CD4-positive, CD25-positive, alpha-beta regulatory T cell (primary cell): Measurements from ENCODE around the gene FAM234B. TPM values are rescaled to one million over a fixed set of nuclear protein-coding genes. Genes with fewer than 3 reads are reported as not detected.
"Not testable (repeated sequence)": the region's sequence is repeated elsewhere in the genome, so short reads cannot be mapped to it uniquely, and the experiment has no call there.

ENCODE experiments used
- ATAC-seq, 2 donors: fragments of 150-1000 bp; cut with Tn5 transposase; one replicate each; pipeline ENCODE4 v1.10.0; 2021; ENCODE audit warnings: low read depth in 2 of 2, moderate number of reproducible peaks in 2 of 2, moderate library complexity in 1 of 2
- DNase-seq, 3 donors: peaks; one replicate each; pipeline versions ENCODE4 v3.0.0 to v3.0.0-alpha.2; 2012 to 2022; ENCODE audit warnings: mixed read lengths in 1 of 3
- H3K27ac ChIP-seq: one replicate; pipeline ENCODE4 v1.7.0; 2013; ENCODE audit warnings: mild to moderate bottlenecking, low read length; ENCODE audit not compliant: insufficient read depth, poor library complexity, severe bottlenecking
- H3K27me3 ChIP-seq: one replicate; pipeline ENCODE4 v1.7.0; 2013; ENCODE audit warnings: low read length; ENCODE audit not compliant: control insufficient read depth, insufficient read depth
- H3K36me3 ChIP-seq: one replicate; pipeline ENCODE4 v1.7.0; 2013; ENCODE audit warnings: mild to moderate bottlenecking, low read length, moderate library complexity; ENCODE audit not compliant: control insufficient read depth, insufficient read depth
- H3K4me1 ChIP-seq: 2 replicates; pipeline ENCODE4 v1.7.0; 2013; ENCODE audit warnings: mild to moderate bottlenecking, low read length; ENCODE audit not compliant: insufficient read depth, control insufficient read depth, poor library complexity, severe bottlenecking
- H3K4me3 ChIP-seq: one replicate; pipeline ENCODE4 v1.7.0; 2013; ENCODE audit warnings: low read depth, mild to moderate bottlenecking, low read length, moderate library complexity
- H3K9me3 ChIP-seq, 2 experiments: 1 replicate in 1 of 2; 2 replicates in 1 of 2; pipeline ENCODE4 v1.7.0; 2013; ENCODE audit warnings: low read length in 2 of 2, mild to moderate bottlenecking in 1 of 2, moderate library complexity in 1 of 2; ENCODE audit not compliant: control insufficient read depth in 2 of 2
- H3K27ac Mint-ChIP-seq, 3 donors: one replicate each; pipeline ENCODE4 v1.8.0; 2020 to 2022; ENCODE audit warnings: mild to moderate bottlenecking in 3 of 3, mixed read lengths in 3 of 3, moderate library complexity in 2 of 3
- H3K27me3 Mint-ChIP-seq: one replicate; pipeline ENCODE4 v1.8.0; 2022; ENCODE audit warnings: mild to moderate bottlenecking, mixed read lengths
- H3K36me3 Mint-ChIP-seq: one replicate; pipeline ENCODE4 v1.8.0; 2020; ENCODE audit warnings: mixed read lengths
- H3K4me1 Mint-ChIP-seq, 4 donors: one replicate each; pipeline ENCODE4 v1.8.0; 2020 to 2022; ENCODE audit warnings: mixed read lengths in 4 of 4, mild to moderate bottlenecking in 1 of 4
- H3K4me3 Mint-ChIP-seq, 4 donors: one replicate each; pipeline ENCODE4 v1.8.0; 2020 to 2022; ENCODE audit warnings: mild to moderate bottlenecking in 4 of 4, mixed read lengths in 4 of 4, moderate library complexity in 3 of 4
- H3K9me3 Mint-ChIP-seq, 7 donors: one replicate each; pipeline ENCODE4 v1.8.0; 2020 to 2022; ENCODE audit warnings: mixed read lengths in 7 of 7, mild to moderate bottlenecking in 3 of 7, moderate library complexity in 2 of 7
- polyA plus RNA-seq, 4 donors: library from polyadenylated mRNA; unstranded; fragments of 300-500 nt; fragmentation: Illumina TruSeq; gene quantifications; one replicate each; pipeline ENCODE4 v1.2.3, GENCODE V29; 2021
- total RNA-seq: library from RNA; stranded (reverse); gene quantifications from one replicate; pipeline ENCODE4 v1.2.3, GENCODE V29; 2022

The FAM234B gene
- total and polyA plus RNA-seq, 5 donors from 2014 or later = 1.3 to 4.5 (median 2.4) TPM

GRCh38 chr12:13046964-13047363, 2.8 kb downstream of the FAM234B start:
- Mint-ChIP-seq H3K9me3 (no peaks in the 10 kb centered on the region), H3K4me3 (peak overlapping the region in 2 of 4 donors; percentile 4 to 89), H3K27me3 (peaks cover 20% of the 10 kb centered on the region), H3K4me1 (peaks cover 6 to 24% (median 15%) of the 10 kb centered on the region in 4 donors), H3K27ac (no peak overlapping the region), H3K36me3 (no peaks in the 10 kb centered on the region)
- Histone ChIP-seq H3K27ac (no peak overlapping the region), H3K36me3 (no peaks in the 10 kb centered on the region), H3K9me3 (no peaks in the 10 kb centered on the region), H3K27me3 (no peaks in the 10 kb centered on the region), H3K4me3 (no peak overlapping the region), H3K4me1 (peaks cover 8% of the 10 kb centered on the region)
- no peak for ATAC-seq
- DNase-seq = peak in 1 of 3 donors; percentile 20

- no peak overlapping the region for H3K27ac Mint-ChIP-seq
- H3K36me3 ChIP-seq = no peaks in the 10 kb centered on the region
- peaks cover 0 to 4% of the 10 kb centered on the region in 2 experiments for H3K9me3 ChIP-seq
- peaks cover 5% of the 10 kb centered on the region for H3K4me1 ChIP-seq
- peaks cover 9% of the 10 kb centered on the region for H3K27me3 Mint-ChIP-seq
- no peaks in the 10 kb centered on the region for H3K27me3 ChIP-seq
- peaks cover 1 to 20% (median 13%) of the 10 kb centered on the region in 4 donors for H3K4me1 Mint-ChIP-seq
- DNase-seq (no peak), ATAC-seq (no peak)
- H3K9me3 Mint-ChIP-seq = peaks cover 0 to 11% (median 2%) of the 10 kb centered on the region in 7 donors
- peak overlapping the region in 2 of 4 donors; percentile 10 to 49 for H3K4me3 Mint-ChIP-seq
- no peak overlapping the region for H3K27ac ChIP-seq
- no peak overlapping the region for H3K4me3 ChIP-seq
- H3K36me3 Mint-ChIP-seq = peaks cover 4% of the 10 kb centered on the region
Observed at GRCh38 chr12:13049816-13050215, 5.6 kb downstream of the FAM234B start.

GRCh38 chr12:13052421-13052820, 8.2 kb downstream of the FAM234B start:
- H3K36me3 ChIP-seq = no peaks in the 10 kb centered on the region
- DNase-seq (peak in 1 of 3 donors; percentile 19), ATAC-seq (no peak)
- peaks cover 4% of the 10 kb centered on the region for H3K27me3 Mint-ChIP-seq
- H3K4me3 Mint-ChIP-seq = no peak overlapping the region
- H3K27me3 ChIP-seq = no peaks in the 10 kb centered on the region
- peaks cover 0 to 7% (median 2%) of the 10 kb centered on the region in 4 donors for H3K4me1 Mint-ChIP-seq
- peaks cover 18% of the 10 kb centered on the region for H3K36me3 Mint-ChIP-seq
- peaks cover 0 to 4% of the 10 kb centered on the region in 2 experiments for H3K9me3 ChIP-seq
- H3K27ac Mint-ChIP-seq = no peak overlapping the region
- H3K4me1 ChIP-seq = no peaks in the 10 kb centered on the region
- H3K4me3 ChIP-seq = no peak overlapping the region
- H3K27ac ChIP-seq = no peak overlapping the region
- peaks cover 0 to 11% (median 2%) of the 10 kb centered on the region in 7 donors for H3K9me3 Mint-ChIP-seq

GRCh38 chr12:13053617-13054016, 9.4 kb downstream of the FAM234B start:
- not testable (repeated sequence) for H3K4me1 ChIP-seq, H3K4me1 Mint-ChIP-seq, DNase-seq, ATAC-seq, H3K27me3 Mint-ChIP-seq, H3K27ac ChIP-seq, H3K36me3 ChIP-seq, H3K4me3 Mint-ChIP-seq, H3K27ac Mint-ChIP-seq, H3K9me3 ChIP-seq, H3K27me3 ChIP-seq, H3K4me3 ChIP-seq
- H3K36me3 Mint-ChIP-seq = peaks cover 26% of the 10 kb centered on the region
- H3K9me3 Mint-ChIP-seq = peaks cover 0 to 11% (median 2%) of the 10 kb centered on the region in 7 donors

- Mint-ChIP-seq H3K4me1 (no peaks in the 10 kb centered on the region), H3K27ac (no peak overlapping the region), H3K9me3 (peaks cover 0 to 2% (median 0%) of the 10 kb centered on the region in 7 donors), H3K27me3 (no peaks in the 10 kb centered on the region), H3K36me3 (peaks cover 47% of the 10 kb centered on the region), H3K4me3 (no peak overlapping the region)
- no peak for ATAC-seq
- H3K27me3 ChIP-seq = no peaks in the 10 kb centered on the region
- no peak overlapping the region for H3K4me3 ChIP-seq
- DNase-seq = no peak
- H3K27ac ChIP-seq = no peak overlapping the region
- no peaks in the 10 kb centered on the region for H3K36me3 ChIP-seq
- H3K9me3 ChIP-seq = no peaks in the 10 kb centered on the region
- no peaks in the 10 kb centered on the region for H3K4me1 ChIP-seq
Observed at GRCh38 chr12:13060581-13060980, 16.4 kb downstream of the FAM234B start.

- H3K4me1 ChIP-seq = no peaks in the 10 kb centered on the region
- peaks cover 39% of the 10 kb centered on the region for H3K36me3 Mint-ChIP-seq
- peaks cover 0 to 2% (median 0%) of the 10 kb centered on the region in 7 donors for H3K9me3 Mint-ChIP-seq
Observed at GRCh38 chr12:13061377-13061776, 17.2 kb downstream of the FAM234B start.

GRCh38 chr12:13062669-13063068, 18.5 kb downstream of the FAM234B start:
- ATAC-seq = no peak
- Histone ChIP-seq H3K4me1 (no peaks in the 10 kb centered on the region), H3K27ac (no peak overlapping the region), H3K9me3 (no peaks in the 10 kb centered on the region), H3K4me3 (no peak overlapping the region), H3K27me3 (no peaks in the 10 kb centered on the region), H3K36me3 (no peaks in the 10 kb centered on the region)
- Mint-ChIP-seq H3K4me1 (no peaks in the 10 kb centered on the region), H3K27me3 (no peaks in the 10 kb centered on the region), H3K36me3 (peaks cover 45% of the 10 kb centered on the region), H3K4me3 (no peak overlapping the region), H3K9me3 (peaks cover 0 to 2% (median 0%) of the 10 kb centered on the region in 7 donors), H3K27ac (no peak overlapping the region)
- DNase-seq = no peak

More at GRCh38 chr12:13061377-13061776, 17.2 kb downstream of the FAM234B start:
- DNase-seq (no peak), ATAC-seq (no peak)
- Mint-ChIP-seq H3K4me1 (no peaks in the 10 kb centered on the region), H3K4me3 (no peak overlapping the region), H3K27me3 (no peaks in the 10 kb centered on the region), H3K27ac (no peak overlapping the region)
- no peaks in the 10 kb centered on the region for H3K27me3 ChIP-seq
- no peak overlapping the region for H3K27ac ChIP-seq
- no peaks in the 10 kb centered on the region for H3K9me3 ChIP-seq
- no peak overlapping the region for H3K4me3 ChIP-seq
- H3K36me3 ChIP-seq = no peaks in the 10 kb centered on the region

- Histone ChIP-seq H3K4me1 (no peaks in the 10 kb centered on the region), H3K36me3 (peaks cover 2% of the 10 kb centered on the region), H3K27ac (no peak overlapping the region), H3K27me3 (no peaks in the 10 kb centered on the region), H3K4me3 (no peak overlapping the region), H3K9me3 (no peaks in the 10 kb centered on the region)
- Mint-ChIP-seq H3K4me1 (no peaks in the 10 kb centered on the region), H3K36me3 (peaks cover 45% of the 10 kb centered on the region), H3K9me3 (peaks cover 0 to 2% (median 0%) of the 10 kb centered on the region in 7 donors), H3K27ac (no peak overlapping the region), H3K27me3 (no peaks in the 10 kb centered on the region), H3K4me3 (no peak overlapping the region)
- DNase-seq = no peak
- no peak for ATAC-seq
Observed at GRCh38 chr12:13066014-13066413, 21.8 kb downstream of the FAM234B start.
